Dendritic cell treated with granulocyte-macrophage colony-stimulating factor and Interleukin-4, amounts not matched to agents 40 ng/mL and 50 ng/mL, for 4 days (primary cell): ENCODE measurements around the gene MICALL2.

Source experiments
- H3K27ac Mint-ChIP-seq: one replicate; pipeline ENCODE4 v1.8.0; 2022; ENCODE audit warnings: mild to moderate bottlenecking, mixed read lengths
- H3K27me3 Mint-ChIP-seq: one replicate; pipeline ENCODE4 v1.8.0; 2022; ENCODE audit warnings: mild to moderate bottlenecking, mixed read lengths
- H3K36me3 Mint-ChIP-seq: one replicate; pipeline ENCODE4 v1.8.0; 2022; ENCODE audit warnings: low read depth, mixed read lengths
- H3K4me1 Mint-ChIP-seq: one replicate; pipeline ENCODE4 v1.8.0; 2022; ENCODE audit warnings: low read depth, mixed read lengths
- H3K4me3 Mint-ChIP-seq: one replicate; pipeline ENCODE4 v1.8.0; 2022; ENCODE audit warnings: mild to moderate bottlenecking, moderate library complexity, mixed read lengths
- H3K9me3 Mint-ChIP-seq: one replicate; pipeline ENCODE4 v1.8.0; 2022; ENCODE audit warnings: mixed read lengths
- intact Hi-C: fragments of 100-400 bp; cut with micrococcal nuclease; formaldehyde crosslinking; loops from one replicate; pipeline ENCODE4 v1.15.0; 2022

MICALL2 gene

GRCh38 chr7:1458683-1459511, at the start of gene MICALL2:
Gene MICALL2, minus strand, starts transcription at chr7:1459470. Its CDS starts 144 bp downstream, at chr7:1459326.
- peak within 1 kb of the TSS; percentile 89 for H3K27ac Mint-ChIP-seq
- peaks cover 69% of the 10 kb centered on the region for H3K4me1 Mint-ChIP-seq
- peak within 1 kb of the TSS; percentile 86 for H3K4me3 Mint-ChIP-seq
- intact Hi-C loops = no loop called here
- peaks cover 7% of the 10 kb centered on the region for H3K36me3 Mint-ChIP-seq
- H3K27me3 Mint-ChIP-seq = peaks cover 2% of the 10 kb centered on the region
- no peaks in the 10 kb centered on the region for H3K9me3 Mint-ChIP-seq

DNA sequence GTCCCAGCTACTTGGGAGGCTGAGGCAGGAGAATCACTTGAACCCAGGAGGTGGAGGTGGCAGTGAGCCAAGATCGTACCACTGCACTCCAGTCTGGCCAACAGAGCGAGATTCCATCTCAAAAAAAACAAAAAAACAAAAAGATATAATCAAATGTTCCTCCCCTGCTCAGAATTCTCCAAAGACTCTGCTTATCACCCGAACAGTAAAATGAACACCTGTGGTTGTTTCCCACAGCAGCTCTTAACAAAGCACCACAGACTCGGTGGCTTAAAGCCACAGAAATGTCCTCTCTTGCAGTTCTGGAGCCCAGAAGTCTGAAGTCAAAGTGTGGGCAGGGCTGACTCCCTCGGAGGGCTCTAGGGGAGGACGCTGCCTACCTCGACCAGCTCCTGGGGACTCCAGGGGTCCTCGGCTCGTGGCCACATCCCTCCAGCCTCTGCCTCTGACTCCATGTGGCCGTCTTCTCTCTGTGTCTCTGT, 49.0 kb upstream of the MICALL2 start:
- intact Hi-C loops = no loop called here

GRCh38 chr7:1505731-1506550, 46.7 kb upstream of the MICALL2 start:
- peaks cover 45% of the 10 kb centered on the region for H3K4me1 Mint-ChIP-seq
- H3K27ac Mint-ChIP-seq = peak overlapping the region; percentile 67
- H3K27me3 Mint-ChIP-seq = peaks cover 1% of the 10 kb centered on the region
- H3K36me3 Mint-ChIP-seq = peaks cover 29% of the 10 kb centered on the region
- H3K4me3 Mint-ChIP-seq = peak overlapping the region; percentile 62
- intact Hi-C loops = loop anchor here (2.0 kb wide), 1 partner anchor 27 kb away; no protein-coding TSS in a partner anchor
- H3K9me3 Mint-ChIP-seq = no peaks in the 10 kb centered on the region

More for the DNA sequence above, 49.0 kb upstream of the MICALL2 start:
- Mint-ChIP-seq H3K9me3 (no peaks in the 10 kb centered on the region), H3K27ac (no peak overlapping the region), H3K4me3 (no peak overlapping the region), H3K27me3 (peaks cover 13% of the 10 kb centered on the region), H3K4me1 (peaks cover 49% of the 10 kb centered on the region), H3K36me3 (peaks cover 6% of the 10 kb centered on the region)

- Mint-ChIP-seq H3K4me3 (peak within 1 kb of the TSS; percentile 91), H3K4me1 (peaks cover 49% of the 10 kb centered on the region)
Measured at GRCh38 chr7:1503816-1504775, 44.8 kb upstream of the MICALL2 start, which contains the start of gene INTS1. Gene INTS1, minus strand, starts transcription at chr7:1504389. Its CDS starts 429 bp downstream, at chr7:1503960.

GRCh38 chr7:1503390-1503789, 44.1 kb upstream of the MICALL2 start:
- intact Hi-C loops = no loop called here
- Mint-ChIP-seq H3K27ac (peak overlapping the region; percentile 78), H3K4me1 (peaks cover 49% of the 10 kb centered on the region), H3K36me3 (peaks cover 54% of the 10 kb centered on the region), H3K27me3 (no peaks in the 10 kb centered on the region), H3K4me3 (peak overlapping the region; percentile 91), H3K9me3 (no peaks in the 10 kb centered on the region)

More at GRCh38 chr7:1503816-1504775, 44.8 kb upstream of the MICALL2 start, which contains the start of gene INTS1:
- intact Hi-C loops = loop anchor here (2.0 kb wide), 1 partner anchor 29 kb away; no protein-coding TSS in a partner anchor
- peak within 1 kb of the TSS; percentile 78 for H3K27ac Mint-ChIP-seq
- peaks cover 47% of the 10 kb centered on the region for H3K36me3 Mint-ChIP-seq
- no peaks in the 10 kb centered on the region for H3K27me3 Mint-ChIP-seq
- no peaks in the 10 kb centered on the region for H3K9me3 Mint-ChIP-seq

GRCh38 chr7:1502845-1503244, 43.6 kb upstream of the MICALL2 start:
- Mint-ChIP-seq H3K27ac (peak overlapping the region; percentile 78), H3K4me1 (peaks cover 49% of the 10 kb centered on the region), H3K4me3 (peak overlapping the region; percentile 91), H3K36me3 (peaks cover 60% of the 10 kb centered on the region), H3K27me3 (no peaks in the 10 kb centered on the region), H3K9me3 (no peaks in the 10 kb centered on the region)
- intact Hi-C loops = no loop called here

GRCh38 chr7:1501487-1502270, 42.4 kb upstream of the MICALL2 start:
- intact Hi-C loops = no loop called here
- Mint-ChIP-seq H3K9me3 (no peaks in the 10 kb centered on the region), H3K4me1 (peaks cover 42% of the 10 kb centered on the region), H3K27me3 (no peaks in the 10 kb centered on the region), H3K4me3 (no peak overlapping the region), H3K27ac (no peak overlapping the region), H3K36me3 (peaks cover 71% of the 10 kb centered on the region)

DNA sequence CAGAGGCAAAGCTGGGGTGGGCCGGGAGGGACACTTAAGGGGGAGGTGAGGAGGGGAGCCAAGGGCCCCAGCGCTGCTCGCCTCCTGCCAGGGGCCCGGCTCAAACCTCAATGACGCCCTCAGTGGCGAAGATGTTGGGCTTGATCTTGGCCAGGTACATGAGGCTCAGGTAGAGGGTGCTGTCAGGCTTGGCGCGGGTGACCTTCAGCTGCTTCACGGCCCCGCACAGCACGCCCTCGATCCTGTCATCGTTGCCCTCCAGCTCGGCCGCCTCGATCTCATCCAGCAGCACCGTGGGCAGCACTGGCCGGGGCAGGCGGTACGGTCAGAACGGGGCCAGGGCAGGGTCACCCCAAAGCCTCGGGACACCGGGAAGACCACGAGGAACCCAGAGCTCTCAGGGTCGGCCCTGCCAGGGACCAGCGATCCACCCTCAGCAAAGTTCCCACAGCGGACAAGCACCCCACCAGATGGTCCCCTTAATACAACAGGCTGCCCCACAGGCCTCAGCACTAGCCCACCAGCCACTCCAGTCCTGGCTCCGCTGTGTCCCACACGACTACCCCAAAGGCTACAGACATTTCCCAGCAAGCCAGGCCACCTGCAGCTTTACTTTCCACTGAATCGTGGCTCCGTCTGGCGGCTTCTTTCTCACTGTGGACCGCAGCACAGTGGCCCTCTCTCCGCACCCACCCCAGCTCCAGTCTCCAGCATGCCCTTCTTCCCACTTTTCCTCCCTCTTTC, 41.0 kb upstream of the MICALL2 start:
- Mint-ChIP-seq H3K36me3 (peaks cover 86% of the 10 kb centered on the region), H3K4me1 (peaks cover 29% of the 10 kb centered on the region)

GRCh38 chr7:1499367-1500029, 40.2 kb upstream of the MICALL2 start:
- peaks cover 29% of the 10 kb centered on the region for H3K4me1 Mint-ChIP-seq
- H3K4me3 Mint-ChIP-seq = no peak overlapping the region
- intact Hi-C loops = no loop called here
- no peaks in the 10 kb centered on the region for H3K9me3 Mint-ChIP-seq
- H3K36me3 Mint-ChIP-seq = peaks cover 93% of the 10 kb centered on the region
- no peak overlapping the region for H3K27ac Mint-ChIP-seq
- no peaks in the 10 kb centered on the region for H3K27me3 Mint-ChIP-seq

More for the DNA sequence above, 41.0 kb upstream of the MICALL2 start:
- no peak overlapping the region for H3K4me3 Mint-ChIP-seq
- H3K27ac Mint-ChIP-seq = no peak overlapping the region
- no peaks in the 10 kb centered on the region for H3K9me3 Mint-ChIP-seq
- H3K27me3 Mint-ChIP-seq = no peaks in the 10 kb centered on the region
- intact Hi-C loops = no loop called here

DNA sequence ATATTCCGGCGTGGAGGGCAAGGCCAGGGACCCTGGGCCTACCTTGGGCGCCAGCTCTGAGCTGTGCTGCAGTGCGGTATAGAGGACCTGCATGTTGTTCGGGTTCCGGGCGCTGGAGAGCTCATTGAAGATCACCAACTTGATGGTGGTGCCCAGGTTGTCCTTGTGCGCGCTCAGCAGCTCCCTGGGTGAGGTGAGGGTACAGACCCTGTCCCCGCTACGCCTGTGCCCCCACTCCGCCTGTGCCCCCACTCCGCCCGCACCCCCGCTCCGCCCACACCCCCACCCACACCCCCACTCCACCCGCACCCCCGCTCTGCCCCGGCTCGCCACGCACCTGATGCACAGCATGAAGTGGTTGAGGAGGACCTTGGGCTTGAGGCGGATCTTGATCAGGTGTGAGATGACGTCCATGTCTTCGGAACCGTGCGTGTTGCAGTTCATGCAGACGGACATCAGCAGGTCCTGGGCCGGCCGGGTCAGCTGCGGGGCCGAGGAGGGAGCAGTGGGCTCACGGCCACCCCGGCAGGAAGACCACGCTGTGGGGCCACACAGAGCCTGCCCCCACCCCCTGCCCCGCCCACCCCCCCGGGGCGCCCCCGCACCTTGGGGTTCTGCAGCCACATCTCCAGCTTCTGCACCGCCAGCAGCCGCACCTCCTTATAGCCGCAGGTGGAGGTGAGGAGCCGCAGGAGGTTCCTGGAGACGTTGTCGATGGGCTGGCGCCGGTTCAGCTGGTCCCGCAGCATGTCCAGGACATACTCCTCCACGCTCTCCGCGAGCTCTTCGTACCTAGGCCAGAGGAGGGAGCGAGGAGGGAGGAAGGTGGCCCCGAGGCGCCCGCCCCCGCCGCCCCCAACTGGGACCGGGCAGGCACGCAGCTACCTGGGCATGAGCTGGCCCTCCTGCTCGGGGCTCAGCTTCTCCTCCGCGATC, 39.4 kb upstream of the MICALL2 start:
- Mint-ChIP-seq H3K27me3 (no peaks in the 10 kb centered on the region), H3K27ac (no peak overlapping the region), H3K36me3 (peaks cover 99% of the 10 kb centered on the region), H3K9me3 (no peaks in the 10 kb centered on the region), H3K4me1 (peaks cover 29% of the 10 kb centered on the region), H3K4me3 (no peak overlapping the region)
- intact Hi-C loops = no loop called here
